ENCODE data around the gene KIAA1614. TPM values are rescaled to one million over a fixed set of nuclear protein-coding genes. Genes with fewer than 3 reads are reported as not detected.
"Not testable (repeated sequence)": the region's sequence is repeated elsewhere in the genome, so short reads cannot be mapped to it uniquely, and the experiment has no call there.

KIAA1614 gene
- total RNA-seq, 1 experiment from 2014 or later = not detected

DNA sequence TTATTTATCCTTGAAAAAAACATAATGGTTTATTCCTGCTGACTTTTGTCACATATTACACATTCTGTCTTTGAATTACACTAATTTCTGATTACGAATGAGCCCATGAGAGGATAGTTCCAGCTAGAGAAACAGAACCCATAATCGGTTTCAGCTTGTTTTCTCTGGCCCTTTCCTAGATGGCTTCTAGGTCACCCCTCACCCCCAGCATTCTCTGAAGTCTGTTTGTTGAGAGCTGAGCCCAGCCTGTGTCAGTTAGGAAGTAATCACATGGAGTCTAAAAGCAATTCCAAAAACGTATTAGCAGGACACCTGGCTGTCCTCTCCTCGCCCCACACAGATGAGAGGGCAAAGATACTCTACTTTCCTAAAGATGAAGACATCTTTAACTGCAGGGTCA, 48.9 kb downstream of the KIAA1614 start:
- no peak for DNase-seq (ENCODE audit: low spot score)

DNA sequence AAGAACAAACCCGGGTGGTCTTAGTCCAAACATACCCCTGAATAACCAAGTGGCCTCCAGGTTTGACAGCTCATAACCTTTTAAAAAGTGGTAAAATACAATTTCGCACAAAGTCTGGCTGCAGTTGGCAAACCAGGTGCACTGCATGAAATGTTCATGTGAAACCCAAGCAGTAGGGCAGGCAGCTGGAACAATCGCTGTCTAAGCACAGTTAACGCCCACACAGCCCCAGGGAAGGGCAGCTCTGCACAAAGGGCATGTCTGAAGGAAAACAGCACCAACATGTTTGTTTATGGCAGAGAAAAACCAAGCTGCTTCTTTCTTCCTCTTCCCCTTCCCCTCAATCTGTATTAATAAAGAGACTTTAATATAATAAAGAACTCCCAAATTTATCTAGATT, 49.5 kb downstream of the KIAA1614 start:
- no peak for DNase-seq (ENCODE audit: low spot score)

DNA sequence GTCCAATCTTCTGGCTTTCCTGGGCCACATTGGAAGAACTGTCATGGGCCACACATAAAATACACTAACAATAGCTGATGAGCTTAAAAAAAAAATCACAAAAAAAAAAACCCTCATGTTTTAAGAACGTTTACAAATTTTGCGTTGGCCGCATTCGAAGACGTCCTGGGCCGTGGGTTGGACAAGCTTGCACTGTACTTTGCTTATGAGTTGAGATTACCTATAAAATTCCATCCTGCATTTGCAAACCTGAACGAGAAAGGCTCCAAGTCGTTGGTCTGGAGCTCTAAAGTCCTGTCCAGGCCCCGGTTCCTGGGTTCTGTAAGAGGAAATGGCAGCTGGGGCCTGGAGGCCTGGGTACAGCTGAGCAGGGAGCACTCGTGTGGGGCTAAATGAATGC, 51.4 kb downstream of the KIAA1614 start:
- no peak for DNase-seq (ENCODE audit: low spot score)

DNA sequence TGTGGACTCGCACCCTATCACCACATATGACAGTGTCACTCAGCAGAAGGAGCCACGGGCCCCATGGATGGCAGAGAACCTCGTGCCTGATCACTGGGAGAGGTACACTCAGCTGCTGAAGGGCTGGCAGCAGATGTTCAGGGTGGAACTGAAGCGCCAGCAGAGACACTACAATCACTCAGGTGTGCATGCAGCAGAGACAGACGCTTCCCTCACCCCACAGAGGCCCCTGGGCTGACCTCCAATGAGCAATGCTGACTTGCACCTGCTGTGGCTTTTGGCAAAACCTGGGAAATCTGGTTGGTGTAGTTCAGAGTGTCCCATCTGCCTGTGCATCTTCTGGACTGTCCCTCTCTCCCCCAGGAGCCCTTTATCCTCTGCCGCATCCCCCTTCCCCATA, 51.9 kb downstream of the KIAA1614 start:
- DNase-seq (ENCODE audit: low spot score) = no peak

DNA sequence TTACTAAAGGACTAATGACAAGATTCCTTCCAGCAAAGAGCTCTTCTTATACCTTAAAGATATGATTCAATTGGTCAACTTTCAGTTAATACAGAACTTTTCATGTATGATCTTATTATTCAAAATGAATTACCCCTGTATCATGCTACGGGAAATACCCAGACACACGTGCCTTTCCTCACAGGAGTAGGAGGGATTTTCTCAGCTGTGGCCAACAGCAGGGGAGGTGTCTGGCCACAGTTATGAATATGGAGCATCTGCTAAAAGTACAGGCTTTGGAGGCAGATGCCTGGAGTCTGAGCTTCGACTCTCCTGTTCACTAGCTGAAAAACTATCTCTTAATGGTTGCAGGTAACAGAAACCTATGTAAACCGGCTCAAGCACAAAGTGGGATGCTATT, 53.6 kb downstream of the KIAA1614 start:
- DNase-seq (ENCODE audit: low spot score) = no peak

DNA sequence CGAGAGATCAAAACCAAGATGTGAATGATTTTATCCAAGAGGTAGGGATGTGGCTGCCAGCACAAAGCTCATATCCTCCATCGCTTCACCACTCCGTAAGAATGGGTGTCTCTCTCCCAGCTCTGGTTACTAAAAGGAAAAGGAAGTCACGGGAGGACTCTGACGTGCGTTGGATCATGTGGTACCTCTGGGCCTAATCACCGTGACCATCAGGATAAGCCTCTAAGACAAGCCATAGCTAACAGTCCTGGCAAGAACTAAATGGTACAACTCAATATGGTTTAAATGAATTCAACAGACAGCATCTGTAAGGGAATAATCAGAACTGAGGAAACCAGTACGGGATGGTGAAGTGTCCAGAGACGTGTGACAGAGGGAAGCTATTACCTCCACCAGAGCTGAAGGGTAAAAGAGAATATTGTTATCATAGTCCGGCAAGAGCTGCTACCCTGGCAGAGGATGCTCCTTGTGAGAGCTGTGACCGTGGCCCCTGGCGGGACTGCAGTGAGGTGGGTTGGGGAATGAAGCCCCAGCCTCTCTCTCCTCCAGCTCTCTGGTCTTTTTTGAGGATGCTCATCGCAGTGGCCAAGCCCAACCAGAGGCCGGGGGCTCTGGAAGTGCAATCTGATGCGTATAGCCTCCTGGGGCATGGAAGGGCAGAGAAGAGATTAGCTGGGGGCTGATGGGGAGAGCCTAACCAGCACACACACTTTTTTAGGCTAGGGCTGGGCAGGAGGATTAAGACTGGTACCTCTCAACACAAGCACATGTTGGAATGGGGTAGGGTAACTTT, 54.2 kb downstream of the KIAA1614 start:
- no peak for DNase-seq (ENCODE audit: low spot score)

DNA sequence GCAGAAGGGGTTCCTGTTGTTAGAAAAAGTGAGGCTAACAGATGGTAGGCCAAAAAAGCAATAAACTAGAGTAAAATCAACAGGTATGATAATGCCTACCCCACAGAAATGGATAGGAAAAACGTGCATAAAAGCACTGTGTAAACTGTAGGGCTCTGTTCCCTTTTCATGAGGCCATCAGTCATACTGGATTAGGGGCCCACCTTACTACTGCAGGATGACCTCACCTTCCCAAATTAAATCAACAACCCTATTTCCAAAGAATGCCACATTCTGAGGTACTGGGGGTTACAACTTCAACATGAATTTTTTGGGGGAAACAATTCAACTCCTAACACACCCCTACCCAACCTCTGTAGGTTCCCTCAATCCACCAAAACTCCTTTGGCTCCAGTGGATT, 54.9 kb downstream of the KIAA1614 start:
- no peak for DNase-seq (ENCODE audit: low spot score)

DNA sequence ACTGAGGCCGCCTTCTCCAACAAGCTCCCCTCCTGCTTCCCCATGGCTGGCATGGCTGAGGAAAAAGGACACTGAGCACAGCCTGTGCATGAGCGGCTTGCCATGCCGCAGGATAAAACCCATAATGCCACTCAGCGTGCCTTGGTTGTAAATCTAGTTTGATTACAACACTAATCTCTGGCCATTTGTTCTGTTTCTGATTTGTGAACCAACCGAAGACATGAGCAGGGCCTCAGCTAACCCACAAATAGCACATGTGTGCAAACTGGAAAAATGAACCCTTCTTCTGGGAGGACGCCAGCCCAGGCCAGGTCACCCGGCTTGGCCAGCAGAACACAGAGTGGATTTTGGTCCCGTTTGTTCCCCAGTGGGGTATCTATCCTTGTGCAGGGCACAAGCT, 56.1 kb downstream of the KIAA1614 start:
- not testable (repeated sequence) for DNase-seq (ENCODE audit: low spot score)

DNA sequence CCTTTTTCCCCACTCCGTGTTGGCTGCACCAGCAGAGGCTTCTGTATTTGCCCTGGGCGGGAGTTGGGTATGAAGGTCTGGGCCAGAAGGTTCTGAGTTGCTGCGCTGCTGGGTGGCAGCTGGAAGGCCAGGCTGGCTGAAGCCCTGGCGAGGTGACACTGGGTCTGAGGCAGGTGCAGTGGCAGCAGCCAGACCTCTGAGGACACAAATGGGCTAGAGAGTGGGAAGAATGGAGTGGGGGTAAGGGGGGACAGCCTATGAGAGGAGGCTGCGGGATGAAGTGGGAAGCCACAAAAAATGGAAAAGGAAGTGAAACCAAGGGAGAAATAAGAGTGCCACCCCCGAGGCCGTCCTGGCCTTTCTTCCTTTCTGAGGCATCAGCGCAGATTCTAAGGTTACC, 56.7 kb downstream of the KIAA1614 start:
- no peak for DNase-seq (ENCODE audit: low spot score)

DNA sequence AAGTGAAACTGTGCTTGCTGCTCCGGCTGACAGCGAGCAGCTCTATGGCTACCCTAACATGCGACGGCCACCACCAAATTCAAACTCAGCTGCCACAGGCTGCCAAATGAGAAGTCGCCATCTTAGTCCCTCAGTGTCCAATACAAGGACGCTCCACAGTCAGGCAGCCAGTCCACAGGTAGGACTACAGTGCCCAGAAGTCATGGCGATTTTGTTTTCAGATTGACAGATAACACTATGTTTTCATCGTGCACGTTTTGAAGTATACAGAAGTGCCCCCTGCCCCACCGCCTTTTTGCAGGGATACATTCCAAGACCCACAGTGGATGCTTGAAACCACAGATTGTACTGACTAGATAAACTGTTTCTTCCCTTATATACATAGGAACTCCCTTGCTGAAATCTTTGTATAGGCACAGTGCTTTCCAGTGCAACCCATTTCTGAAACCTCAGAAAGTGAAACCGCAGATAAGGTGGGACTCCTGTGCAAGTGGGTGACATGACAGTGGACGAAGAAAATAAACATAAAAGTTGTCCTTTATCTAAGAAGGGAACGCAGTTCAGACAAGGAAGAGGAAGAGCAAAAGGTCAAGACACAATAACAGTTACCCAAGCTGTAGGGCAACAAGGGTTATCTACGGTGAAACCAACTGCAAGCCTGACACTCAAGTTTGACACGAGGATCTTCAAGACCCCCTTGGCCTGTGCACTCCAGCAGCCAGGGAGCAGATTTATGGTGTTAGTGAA, 57.8 kb downstream of the KIAA1614 start:
- DNase-seq (ENCODE audit: low spot score) = no peak

DNA sequence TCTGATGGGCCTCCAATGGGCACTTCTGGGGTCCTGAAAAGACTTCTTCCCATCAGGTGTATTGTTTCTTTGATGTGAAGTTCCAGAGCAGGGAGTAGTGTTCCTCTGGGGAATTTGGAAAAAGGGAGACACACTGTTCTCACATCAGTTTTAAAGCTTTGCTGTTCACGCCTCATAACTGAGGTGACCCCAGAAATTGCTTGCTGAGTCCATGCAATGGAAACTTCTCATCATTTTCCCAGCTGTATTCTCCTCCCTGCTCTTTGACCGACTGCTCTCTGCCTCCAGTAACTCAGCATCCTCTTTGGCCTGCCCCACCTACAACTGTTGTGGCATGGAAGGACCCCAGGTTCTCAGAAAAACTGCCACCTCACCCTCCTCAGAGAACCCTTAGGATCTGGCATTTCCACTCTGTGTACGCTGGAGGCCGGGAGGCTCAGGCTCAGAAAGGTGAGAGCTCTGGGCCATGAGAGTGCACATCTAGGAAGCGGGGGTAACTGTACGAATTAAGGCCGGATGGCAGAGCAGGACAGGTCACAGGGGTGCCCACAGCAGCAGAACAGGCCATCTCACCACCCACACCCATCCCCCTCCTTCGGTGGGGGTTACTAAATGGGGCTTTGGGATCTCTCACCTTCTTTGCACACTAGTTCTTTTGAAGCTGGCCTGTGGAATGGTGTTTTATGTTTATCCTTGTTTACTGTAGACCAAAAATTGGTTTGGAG, 58.7 kb downstream of the KIAA1614 start:
- no peak for DNase-seq (ENCODE audit: low spot score)

DNA sequence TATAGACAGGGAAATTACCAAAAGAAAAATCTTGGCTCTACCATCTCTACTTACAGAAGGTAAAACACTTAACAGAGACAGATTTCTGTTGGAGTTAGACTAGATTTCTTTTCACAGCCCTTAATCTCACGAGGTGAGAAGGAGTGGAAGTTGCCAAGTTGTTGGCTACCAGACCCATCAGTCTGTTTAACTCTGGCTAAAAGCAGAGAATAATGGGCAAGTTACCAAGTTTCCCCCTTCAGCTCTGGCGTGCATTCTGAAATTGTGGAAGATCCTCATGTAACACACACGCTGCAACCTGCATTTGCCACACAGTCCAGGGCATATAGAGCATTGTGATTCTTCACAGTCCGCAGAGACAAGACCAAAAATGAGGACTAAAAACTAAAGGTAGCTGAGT, 60.7 kb downstream of the KIAA1614 start:
- no peak for DNase-seq (ENCODE audit: low spot score)

DNA sequence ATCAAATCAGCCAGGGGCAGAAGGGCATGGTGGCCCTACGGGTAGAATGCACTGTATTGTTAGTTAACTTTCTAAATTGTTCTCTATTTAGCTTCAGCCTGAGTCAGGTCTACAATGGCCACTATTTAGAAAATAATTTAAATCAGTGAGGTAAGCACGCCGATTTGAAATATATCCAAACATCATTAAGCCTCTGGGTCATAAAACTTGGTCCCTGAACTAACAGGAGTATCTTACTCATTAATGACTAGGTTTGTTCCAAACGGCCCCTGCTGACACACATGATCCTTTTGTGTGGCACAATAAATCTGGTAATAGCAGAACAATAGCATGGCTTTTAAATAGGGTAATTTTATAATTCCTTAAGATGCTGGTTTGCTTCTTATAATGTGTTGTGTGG, 61.5 kb downstream of the KIAA1614 start:
- DNase-seq (ENCODE audit: low spot score) = no peak

DNA sequence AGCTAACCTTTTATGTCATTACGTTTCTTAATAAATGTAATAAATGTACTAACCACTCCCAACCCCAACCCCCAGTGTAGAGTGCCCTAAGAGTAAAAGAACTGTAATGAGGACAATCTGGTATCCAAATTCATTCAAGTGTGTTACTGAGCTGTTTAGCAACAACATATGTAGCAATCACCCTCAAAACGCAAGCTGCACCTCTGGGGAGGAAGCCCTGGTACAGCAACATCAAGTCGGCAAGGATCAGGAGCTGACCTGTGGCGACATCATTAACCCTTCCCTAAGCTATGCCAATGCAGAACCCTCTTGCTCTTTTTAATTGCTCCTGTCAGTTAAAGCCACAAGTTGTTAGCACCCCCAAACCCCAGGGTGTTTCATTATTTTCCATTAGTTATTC, 62.9 kb downstream of the KIAA1614 start:
- DNase-seq (ENCODE audit: low spot score) = no peak

DNA sequence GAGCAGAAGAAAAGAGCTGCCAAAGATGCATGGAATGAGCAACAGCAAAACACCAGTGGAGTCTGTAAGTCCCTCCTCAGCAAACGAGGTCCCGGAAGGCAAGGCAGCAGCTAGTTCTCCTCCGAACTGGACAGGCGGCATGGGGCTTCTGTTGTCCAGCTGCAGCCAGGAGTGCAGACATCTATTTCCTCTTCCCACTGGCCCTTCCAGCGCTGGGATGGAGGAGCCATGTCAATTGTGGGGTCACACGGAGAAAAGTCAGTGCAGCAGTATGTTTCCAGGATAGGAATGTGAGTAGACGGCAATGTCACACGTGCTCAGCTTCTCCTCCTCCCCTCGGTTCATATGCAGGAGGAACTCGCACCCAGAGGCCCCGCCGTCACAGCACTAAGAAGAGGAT, 63.5 kb downstream of the KIAA1614 start:
- DNase-seq (ENCODE audit: low spot score) = no peak

DNA sequence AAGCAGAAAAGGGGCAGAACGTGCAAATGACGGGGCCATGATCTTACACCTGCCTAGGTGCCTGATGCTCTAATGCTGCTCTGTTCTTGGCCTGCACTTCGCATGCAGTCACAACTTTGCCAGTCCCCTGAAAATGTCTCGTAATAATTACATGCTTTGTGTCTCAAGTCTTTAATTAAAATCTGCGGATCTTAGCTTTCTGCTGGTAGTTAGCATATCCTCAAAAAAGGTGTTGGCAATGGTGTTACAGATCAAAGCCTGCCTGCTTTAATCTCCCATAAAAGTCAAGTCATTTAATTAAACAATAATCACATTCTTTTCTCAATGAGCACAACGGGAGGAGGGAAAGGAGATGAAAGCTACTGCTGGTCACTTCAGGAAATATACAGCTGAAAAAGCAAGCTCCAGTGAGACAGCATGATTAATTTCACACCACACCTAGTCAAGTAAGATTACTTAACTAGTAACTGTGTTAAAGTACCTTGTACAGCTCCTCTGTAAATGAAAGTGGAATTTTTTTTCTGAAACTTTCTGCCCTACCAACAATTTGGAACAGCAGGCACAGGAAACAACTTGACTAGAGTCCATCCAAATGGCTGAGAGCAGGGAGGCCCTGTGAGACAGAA, 64.1 kb downstream of the KIAA1614 start:
- DNase-seq (ENCODE audit: low spot score) = no peak

DNA sequence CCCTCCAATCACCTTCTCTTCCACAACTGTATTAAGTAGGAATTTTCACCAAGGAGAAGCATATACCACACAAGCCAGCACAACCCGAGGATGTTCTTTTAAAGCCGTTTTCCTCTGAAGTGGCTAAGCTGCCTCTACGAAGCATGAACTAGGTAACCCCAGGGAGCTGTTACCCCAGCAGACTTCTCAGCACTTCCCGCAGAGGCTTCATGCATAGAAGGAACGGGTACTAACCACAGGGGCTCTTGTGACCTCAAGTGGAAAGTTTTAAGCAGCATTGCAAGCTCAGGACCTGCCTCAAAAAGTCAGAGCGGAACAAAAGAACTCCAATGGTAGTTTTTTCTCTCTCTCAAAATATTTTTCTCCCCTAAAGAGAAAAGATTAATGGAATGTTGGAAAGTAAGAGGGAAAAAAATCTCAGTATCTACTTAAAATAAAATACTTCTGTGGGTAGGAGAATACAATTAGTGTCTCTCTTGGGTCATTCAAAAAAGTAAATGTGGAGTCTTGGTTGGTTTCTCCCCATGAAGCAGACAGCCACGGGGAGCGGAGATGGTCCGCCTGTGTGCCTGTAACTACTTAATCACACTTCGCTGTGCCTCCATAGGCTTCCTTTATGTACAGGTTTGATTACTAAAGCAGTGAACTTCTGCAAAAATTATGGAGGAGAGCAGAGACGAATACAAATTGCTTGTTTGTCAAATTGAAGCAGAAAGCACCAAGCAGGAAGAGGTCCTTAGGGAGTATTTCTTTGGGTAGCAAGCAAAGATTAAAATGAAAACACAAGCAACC, 69.1 kb downstream of the KIAA1614 start:
- no peak for DNase-seq (ENCODE audit: low spot score)

DNA sequence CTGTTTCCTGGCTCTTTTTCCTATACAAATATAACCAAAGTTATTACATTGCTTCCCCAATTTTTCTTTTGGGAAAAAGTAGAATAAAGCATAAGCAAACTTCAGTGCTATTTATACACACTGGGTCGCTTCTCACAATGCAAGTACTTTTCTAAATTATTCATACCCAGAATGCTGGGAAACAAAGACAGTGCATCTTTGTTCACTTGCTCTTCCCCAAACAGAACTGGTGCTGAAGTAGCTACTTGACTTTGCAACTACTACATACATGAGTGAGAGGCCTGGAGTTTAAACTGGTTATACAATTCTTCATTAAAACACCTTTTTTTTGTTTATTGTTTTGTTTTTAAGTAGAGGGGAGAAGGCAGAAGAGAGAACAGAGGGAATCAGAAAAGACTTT, 69.7 kb downstream of the KIAA1614 start:
- DNase-seq (ENCODE audit: low spot score) = no peak

DNA sequence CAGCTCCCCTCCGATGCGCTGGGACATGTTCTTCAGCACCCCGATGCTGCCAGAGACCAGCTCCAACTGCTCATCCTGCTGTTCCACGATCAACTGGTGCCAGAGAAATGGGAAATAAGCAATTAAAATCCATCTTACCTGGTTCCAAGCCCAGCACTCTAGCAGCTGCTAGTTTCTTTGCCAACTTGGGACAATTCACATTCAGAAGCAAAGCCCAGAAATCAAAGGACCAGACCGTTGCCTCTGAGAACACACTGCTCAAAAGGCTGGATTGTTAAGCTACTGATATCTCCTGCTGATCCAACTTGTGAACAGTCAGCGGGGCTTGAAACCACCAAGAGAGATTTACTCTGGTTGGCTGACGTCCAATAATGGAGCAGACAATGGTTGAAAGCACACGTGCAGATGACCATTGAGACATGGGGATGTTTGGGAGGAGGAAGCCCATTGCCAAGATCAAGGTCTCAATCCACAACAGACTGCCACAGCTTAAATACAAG, 75.6 kb downstream of the KIAA1614 start:
- DNase-seq (ENCODE audit: low spot score) = no peak

DNA sequence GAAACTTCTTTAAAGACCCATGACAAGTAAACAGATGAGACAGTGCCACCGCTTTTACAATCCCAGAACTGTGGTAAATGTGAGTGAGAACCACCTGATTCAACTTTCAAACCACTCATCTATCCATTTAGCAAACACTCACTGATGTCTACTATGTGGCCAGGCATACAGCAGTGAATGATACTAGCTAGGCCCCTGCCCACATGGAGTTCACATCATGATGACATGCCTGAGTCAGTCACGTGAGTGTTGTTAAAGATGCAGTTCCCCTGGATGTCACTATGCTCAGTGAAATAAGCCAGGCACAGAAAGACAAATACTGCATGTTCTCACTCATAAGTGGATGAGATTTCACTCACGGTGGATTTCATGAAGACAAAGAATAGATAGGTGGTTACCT, 81.6 kb downstream of the KIAA1614 start:
- no peak for DNase-seq (ENCODE audit: low spot score)

DNA sequence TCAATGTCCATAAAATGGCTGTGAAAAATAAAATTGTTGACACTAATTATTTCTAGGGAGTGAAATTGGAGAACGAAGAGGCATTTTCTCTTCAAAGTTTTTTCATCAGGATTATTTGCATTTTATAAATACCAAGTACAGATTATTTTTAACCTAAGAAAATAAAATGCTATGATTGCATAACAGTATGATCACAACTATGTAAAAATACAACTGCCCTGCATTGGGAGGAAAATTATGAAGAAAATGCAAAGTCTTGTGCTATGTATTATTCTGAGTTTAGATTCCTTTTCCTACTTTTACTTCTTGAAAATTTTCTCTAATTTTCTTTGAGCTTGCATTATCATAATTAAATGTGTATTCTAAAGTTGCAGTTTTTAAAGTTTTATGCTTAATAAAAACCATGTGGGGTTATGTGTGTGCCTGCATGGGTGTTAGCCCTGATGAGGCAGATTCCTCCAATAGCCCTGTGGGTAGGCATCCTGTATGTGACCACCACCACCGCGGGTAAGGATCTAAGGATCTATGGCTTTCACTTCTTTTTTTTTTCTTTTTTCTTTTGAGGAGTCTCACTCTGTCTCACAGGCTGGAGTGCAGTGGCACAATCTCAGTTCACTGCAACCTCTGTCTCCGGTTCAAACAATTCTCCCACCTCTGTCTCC, 85.3 kb downstream of the KIAA1614 start:
- DNase-seq (ENCODE audit: low spot score) = no peak

Data from H4 (cell line).